ENCODE results near the gene MYO1B.

MYO1B gene

DNA sequence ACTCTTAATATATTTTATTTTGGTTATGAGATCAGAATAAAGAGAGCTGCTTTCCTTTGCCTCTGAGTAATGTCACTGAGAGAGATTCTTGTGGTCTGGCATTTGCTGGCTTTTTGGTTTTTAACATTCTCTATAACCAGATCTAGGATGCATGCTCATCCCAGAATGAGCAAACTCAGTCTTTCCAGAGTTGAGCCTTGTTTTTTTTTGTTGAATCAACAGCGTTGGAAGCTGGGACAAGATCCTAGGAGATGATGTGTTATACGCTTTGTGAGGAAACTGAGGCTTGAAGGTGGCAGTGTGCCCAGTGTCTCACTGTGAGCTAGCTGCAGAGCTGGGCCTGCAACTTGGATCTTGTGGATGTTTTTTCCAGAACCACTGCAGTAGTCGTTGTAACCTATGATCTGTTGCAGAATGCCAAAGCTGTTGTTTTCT lies 19.5 kb downstream of the MYO1B start:
- peak; percentile 78 for FAIRE-seq

DNA sequence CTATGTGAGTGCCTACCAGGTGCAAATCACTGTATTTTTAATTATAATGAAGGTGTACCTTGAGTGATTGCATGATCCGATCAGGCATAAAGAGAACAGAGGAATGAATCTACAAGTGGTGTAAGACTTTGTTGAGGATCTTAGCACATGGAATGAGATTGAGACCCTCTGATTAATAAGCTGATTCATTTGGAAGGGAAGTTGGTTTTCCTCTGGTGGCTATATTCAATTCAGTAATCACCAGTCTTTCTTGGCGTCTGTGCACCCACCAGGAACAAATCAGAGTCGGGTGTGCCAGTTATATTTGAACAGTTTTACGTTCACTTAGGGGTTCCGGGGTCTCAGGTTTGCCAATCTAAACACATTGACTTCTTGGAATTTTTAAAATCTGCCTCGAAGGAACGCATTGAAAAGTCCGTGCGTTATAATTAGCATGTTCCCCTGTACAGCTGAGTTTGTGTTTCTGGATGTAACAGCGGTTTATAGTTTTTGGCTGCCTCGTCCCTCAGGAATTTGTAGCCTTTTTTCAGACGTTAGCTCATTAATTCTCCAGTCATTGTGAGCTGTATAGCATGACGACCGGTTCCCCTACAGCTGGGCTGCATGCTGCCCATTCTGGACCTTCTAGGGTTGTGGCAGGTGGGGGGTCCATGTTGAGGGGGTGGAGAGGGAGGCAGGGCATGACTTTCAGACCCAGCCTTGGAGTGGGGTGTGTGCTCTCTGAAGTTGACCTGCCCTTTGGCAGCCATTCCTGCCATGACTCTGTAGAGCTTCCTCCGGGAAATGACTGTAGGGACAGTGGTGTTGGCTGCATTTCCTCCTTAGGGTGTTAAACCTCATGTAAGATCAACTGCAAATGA lies 20.3 kb downstream of the MYO1B start:
- FAIRE-seq, result no peak

DNA sequence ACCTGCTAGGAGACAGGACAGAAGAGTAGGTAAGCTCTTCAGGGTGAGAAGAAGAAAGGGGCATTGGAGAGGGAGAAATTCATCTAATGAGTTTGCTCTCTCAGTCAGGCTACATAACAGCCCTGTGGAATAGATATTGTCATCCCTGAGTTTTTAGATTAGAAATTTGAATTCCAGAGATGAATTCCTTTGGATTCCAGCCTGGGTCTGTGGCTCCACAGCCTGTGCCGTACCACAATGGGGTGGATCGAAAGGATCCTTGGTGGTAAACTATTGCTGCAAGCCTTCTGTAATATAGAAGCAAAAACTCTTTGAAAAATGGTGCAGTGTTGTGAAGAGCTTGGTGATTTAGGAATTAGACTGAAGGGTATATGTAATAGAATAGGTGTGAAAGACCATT lies 21.0 kb downstream of the MYO1B start:
- no peak for FAIRE-seq

DNA sequence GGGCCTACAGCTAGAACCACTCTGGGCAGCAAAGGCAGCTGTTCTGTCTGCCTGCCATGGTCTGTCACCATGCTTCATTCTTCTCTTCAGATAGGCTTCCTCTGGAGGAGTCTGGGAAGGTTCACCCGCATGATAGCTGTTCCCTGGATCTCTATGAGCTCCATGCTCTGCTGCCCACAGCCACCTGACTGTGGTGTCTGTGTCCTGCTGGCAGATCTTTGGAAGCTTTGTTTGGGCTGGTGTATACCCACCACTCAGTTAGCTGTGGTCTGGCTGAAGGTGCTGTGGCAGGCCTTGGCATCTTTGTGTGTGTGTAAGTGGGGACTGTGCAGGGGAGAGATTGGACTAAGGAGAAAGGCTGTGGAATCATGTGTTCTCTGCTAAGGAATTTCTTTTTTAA lies 23.4 kb downstream of the MYO1B start:
- no peak for FAIRE-seq

DNA sequence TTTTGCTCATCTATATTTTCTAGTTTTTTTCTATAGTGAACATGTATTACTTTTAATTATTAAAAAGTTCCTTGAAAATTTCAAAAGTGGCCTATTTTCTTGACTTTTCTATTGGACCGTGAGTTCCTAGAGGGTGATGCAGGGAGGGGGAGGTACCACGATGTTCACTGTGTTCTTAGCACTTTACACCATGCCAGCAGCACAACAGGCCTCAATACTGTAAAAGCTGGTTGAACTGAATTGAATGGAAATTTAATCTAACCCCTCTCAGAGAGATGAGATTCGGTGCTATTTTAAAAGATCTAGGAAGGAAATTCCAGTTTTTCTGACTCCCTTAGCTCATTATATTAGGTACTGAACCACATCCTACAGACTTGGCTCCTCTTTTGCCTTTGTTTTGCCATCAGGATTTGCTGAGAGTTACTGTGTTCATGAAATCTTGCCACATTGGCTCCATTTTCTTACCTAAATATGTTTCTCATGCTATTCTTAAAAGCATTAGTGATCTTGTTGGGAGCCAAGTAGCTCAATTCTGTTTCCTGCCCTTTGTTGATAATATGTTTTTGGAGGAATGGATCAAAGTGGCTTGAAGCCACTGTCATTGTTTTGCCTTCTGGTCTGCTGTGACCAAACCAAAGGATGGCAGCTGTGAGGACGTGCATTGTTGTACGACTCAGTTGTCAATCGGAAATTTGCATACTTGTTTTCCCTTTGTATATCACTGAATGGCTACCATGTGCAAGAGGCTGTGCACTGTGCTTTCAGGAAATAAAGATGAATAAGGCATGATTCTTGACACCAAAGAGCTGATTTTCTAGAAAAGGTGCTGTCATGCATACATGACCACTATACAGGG lies 25.3 kb downstream of the MYO1B start:
- FAIRE-seq, result no peak

DNA sequence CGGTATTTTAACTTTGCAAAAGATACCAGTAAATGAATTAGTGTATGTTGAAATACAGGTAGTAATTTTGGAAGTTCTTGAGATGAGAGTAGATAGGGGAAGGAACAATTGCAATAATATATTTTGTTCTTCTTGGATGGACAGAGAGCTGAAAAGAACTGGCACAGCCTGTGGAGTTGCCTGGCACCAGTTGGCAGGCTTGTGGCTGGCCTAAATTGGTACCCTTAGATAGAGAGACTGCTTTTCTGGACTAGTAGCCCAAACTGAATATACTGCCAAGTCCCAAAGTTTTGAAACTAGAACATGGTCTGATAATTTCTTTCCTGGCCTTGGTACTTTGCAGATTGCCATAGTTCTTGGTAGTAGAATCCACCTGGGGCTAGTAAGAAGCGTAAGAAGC lies 26.9 kb downstream of the MYO1B start:
- FAIRE-seq, result no peak

DNA sequence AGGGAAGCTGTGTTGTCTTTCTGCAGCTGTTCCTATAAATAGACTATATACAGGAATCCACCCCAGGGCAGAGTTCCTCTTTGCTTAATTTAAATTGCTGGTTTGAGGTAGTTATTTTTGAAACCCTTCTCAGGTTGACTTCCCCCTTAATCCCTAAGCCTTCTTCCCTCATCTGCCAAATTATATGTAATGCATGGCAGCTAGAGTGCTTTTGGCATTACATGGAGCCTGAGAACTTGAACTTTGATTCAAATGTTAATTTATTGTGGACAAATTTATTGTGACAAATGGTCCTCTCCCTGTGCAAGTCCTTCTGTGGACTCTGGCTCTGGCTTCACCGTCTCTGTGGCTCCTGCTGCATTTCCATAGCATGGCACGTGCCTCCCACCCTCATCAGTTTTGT lies 29.2 kb downstream of the MYO1B start:
- no peak for FAIRE-seq

DNA sequence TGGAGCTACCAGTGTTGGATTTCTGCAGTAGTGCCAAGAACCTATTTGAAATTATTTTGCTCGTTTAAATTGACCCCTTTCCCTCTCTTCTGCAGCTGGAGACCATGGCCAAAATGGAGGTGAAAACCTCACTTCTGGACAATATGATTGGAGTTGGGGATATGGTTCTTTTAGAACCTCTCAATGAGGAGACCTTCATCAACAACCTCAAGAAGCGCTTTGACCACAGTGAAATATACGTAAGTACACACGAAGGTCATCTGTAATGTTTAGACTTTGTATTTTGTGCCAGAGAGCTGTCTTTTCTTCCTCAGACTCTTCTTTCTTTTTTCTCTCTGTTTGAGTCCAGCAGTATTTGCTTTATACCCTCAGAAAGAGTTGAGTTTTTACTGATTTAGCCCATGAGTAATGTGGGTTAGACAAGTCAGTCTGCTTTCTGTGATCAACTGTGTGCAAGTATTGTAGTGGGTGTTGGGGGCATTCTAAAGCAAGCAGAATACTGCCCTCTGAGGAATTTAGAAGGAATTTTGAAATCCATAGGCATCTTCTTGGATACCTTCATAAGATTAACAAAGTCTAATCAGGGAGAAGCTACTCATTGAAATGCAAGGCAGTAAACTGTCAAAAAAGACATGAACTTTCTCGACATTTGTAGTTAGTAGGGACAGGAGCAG lies 31.7 kb downstream of the MYO1B start:
- FAIRE-seq, result no peak

DNA sequence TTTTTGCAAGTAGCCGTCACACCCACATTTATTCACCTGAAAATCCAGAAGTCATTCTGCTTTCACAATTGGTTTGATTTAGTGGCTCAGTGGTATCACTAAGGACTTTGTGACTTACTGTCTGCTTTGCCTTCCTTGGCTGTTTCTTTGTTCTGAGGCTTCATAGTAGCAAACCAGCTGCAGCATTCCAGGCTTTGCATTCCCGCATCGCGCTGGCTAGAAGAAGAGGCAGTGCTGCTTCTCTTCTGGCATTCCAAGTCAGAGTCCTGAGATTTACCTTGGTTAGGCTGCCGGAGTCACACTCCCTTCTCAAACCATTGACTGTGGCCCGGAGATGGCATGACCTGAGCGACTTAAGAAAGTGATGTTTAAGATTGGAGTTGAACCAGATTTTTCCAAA lies 35.1 kb downstream of the MYO1B start:
- no peak for FAIRE-seq

DNA sequence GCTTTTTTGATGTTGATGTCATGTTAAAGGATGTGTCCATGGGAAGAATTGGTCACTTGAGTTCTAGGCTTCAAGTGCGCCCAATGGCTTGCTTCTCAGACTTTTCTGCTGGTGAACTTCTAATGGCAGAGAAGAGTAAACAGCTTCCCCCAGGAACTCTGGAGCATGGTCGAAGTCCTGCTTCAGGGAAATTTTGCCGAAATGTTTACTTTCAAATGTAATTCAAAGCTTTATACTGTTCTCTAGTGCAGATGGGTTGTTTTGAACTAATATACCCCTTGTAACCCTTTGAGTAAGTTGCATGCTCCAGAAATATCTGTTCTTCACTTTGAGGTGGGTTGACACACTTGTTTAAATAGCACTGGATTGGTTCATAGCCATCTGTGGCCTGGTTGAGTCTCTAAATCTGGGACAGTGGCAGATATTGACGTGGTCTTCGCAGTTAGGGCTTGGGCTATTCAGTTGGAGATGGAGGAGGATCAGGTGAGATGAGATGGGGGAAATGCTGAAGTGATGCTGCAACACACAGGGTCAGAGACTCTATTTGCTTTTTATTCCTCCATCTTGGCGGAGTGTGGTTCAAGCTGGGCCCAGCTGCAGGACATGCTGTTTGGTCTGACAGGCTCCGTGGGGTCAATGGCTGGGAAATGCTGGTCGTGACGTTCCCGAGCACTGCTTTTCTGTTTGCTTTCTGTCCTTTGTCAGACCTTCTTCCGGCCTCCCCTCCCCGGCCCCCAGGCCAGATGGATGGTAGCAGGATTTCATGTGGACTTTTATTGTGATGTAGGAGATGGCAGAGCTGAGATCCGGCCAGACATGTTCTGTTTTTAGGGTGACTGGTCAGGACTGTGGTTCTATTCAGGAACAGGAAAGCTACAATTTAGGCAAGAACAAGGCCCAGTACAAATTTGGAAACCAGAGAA lies 35.9 kb downstream of the MYO1B start:
- FAIRE-seq, result no peak

DNA sequence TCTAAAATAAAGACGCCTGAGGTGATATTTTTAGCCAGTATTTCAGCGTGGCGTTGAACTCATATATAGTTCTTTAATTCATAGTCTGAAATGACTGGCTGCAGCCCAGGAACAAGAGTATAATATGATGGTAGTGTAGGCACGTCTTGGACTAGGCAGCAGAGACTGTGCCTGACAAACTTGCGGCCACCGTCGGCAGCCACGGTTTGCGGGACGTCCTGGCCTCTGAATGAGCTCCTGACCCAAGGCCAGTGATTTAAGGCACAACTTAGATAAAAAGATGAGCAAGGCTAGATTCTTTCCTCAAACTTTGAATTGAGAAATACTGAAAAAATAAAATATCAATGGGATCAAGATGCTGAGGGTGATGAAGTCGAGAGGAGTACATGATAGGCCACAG lies 40.0 kb downstream of the MYO1B start:
- no peak for FAIRE-seq

DNA sequence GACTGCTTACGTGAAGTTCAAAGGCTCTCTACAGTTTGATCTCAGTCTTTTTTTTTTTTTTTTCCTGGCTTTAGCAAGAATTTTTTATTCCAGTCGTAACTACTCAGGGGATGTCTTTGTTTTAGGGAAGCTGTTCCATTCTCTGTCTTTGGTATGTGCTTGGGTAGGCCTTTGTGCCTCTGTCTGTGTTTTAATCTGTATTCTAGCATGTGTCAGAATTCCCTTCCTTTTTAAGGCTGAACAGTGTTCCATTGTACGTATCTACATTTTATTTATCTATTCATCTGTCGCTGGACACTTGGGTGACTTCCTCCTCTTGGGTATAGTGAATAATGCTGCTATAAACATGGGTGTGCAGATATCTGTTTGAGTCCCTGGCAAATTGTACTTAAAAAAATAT lies 42.6 kb downstream of the MYO1B start:
- peak; percentile 60 for FAIRE-seq

DNA sequence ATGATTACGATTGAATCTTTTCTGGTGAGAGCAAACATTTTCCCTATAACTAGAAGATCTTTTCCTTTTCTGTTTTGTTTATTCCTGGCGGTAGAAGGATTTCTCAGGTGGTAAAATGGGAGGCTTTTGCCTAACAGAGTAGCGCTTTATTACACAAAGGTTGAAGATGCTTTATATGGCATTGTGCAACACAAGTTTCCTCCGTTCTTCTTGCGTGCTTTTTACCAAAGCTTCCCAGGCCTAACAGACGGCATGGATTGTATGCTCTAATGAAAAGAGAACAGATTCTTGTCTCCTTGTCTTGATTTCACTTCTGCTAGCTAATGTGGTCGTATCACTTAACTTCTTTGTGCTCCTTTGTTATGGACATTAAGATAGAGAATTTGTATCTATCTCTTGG lies 43.8 kb downstream of the MYO1B start:
- peak; percentile 9 for FAIRE-seq

DNA sequence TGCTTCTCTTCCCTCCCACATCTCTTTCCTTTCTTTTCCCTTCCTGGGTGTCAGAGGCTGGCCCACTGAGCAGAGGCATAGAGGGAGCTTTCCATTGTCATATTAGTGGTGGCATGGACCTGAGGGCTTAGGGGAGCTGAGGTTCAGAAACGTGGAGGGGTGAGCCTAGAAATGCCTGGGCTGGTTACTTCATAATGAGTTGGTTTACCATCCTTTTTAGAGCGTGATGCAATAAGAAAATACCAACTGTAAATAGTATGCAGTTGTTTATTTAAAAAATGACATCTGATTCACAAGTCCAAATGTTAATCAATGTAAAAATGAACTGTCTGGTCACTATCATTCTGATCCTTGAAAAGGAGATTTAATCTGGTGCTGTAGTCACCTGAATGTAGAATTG lies 46.3 kb downstream of the MYO1B start:
- FAIRE-seq, result no peak

DNA sequence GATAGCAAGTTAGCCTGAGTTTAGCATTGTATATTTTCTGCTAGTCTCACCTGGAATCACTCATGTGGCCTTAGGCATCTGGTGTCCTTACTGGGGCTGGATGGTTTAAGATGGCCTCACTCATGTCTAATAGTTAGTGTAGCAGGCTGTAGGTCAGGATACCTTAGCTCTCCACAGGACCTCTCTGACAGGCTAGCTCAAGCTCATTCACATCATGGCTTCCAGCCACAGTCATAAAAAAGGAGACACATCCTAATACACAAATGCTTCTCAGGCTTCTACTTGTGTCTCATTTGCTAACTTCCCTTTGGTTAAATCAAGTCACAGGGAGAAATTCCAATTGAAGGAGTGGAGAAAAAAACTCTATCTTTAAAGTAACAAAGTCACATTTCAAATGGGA lies 47.7 kb downstream of the MYO1B start:
- FAIRE-seq, result no peak

DNA sequence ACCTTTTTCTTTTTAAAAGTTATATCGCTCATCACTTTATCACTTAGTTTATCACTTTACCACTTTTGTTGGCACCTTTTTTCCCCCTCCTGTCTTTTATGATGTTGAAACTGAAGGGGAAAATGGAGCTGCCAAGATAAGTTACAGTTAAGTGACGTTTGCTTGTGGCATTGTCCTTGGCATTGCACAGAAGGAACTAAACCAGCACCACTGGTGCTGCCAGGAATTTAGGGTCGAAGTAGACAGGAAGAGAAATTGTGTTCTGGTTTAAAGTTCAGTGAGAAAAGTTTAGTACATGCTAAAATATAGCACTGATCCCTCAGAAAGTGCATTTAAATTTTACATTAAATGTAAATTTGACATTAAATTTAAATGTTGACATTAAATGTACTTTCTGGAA lies 49.9 kb downstream of the MYO1B start:
- FAIRE-seq, result no peak

DNA sequence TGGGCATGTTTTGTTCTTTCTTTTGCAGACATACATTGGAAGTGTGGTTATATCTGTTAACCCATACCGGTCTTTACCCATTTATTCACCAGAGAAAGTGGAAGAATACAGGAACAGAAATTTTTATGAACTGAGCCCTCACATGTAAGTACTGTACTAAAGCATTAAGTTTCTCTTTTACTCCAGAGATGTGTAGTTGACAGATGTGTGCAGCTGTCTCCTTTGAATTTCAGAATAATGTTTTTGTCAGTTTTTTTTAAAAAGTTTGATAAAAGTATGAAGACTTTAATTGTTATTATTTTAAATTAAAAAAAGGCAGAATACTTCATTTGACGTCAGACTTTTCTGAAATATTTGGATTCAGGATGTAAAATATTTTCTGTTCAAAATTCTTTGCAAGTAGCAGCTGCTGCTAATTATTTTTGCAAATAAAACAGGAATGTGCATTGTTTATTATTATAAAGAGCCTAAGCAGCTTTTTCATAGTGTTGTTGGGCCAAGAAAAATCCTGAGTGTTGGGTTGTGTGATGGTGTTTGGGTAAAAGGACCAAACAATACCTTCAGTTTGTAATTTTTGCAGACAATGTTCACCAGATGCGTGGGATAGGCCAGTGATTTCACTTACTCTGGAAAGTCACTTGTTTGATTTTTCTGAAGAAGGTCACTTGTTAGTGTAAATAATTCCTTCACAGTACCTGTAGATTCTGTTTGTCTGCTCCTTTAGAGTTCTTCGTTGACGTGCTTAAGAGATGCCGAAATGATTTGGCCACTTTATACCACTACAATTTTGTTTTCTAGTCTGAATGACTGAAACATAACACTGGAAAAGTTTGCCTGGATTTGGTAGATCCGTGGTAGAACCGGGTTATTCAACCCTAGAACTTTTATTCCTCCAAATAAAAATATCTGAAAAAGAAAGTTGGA lies 51.1 kb downstream of the MYO1B start:
- no peak for FAIRE-seq

DNA sequence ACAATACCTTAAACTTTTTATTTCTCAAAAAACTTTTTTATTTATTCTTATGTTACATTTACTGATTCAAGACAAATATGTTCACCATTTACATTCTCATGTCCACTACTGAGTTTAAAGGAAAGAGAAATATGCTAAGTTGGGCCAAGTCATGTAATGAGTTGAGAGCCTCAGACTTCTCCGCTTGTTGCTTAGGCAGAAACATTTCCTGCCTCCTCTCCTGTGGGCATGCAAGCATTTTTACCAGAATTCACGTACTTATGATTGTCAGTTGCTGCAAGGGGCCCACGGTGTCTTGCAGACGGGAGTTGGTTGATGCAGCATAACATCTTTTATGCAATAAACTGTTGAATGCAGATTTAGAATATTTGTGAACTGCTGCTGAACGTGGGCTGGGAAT lies 51.8 kb downstream of the MYO1B start:
- no peak for FAIRE-seq

DNA sequence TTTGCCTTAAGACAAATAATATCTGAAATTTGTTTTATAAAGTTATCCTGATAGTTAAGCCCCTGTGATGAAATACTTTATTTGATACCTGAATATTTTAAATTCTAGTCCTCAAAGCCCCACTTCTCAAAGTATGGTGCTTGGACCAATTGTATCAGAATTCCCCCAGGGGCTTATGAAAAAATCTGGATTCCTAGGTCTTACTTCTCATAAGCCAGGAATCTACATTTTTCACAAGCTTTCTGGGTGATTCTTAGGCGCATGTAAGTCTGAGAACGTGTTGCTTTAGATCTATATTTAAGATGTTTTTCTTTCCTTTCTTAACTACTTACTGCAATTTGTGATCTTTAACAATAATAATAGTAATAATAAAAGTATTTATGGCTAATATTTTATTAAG lies 53.1 kb downstream of the MYO1B start:
- no peak for FAIRE-seq

DNA sequence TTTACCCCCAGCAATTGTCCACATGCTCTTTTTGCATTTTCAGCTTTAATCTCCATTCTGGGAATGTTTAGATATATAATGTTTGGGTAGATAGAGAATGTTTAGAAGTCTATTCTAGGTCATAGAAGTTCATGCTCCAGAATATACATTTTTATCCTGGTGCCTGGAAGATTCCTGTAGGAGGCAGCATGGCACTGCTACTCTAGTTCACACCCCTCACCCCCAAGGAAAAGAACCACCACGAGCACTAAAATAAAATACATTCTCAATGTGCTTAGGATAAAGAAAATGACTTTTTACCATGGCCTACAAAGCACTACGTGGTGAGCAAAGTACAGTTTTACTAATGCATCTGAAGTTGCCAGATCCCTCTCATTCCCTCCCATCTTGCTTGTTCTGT lies 53.8 kb downstream of the MYO1B start:
- no peak for FAIRE-seq

DNA sequence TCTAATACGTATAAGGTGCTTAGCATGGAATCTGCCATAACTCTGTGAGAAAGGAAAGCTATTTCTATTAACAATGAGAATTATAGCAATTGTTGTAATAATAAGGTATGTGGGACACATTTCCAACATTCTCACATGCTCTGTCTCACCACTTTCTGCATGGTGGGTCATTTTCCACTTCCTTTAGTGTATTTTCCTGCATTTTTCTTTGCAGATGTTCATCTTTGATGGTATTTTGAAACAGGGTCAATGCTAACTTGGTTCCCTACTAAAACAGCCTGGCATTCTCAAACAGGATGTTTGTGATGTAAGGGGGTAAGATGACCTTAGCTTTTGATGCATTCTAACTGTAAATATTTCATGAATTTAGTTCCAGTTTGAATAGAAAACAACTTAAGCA lies 54.7 kb downstream of the MYO1B start:
- no peak for FAIRE-seq
